ENCODE measurements around the gene DLL3. TPM values are rescaled to one million over a fixed set of nuclear protein-coding genes. Genes with fewer than 3 reads are reported as not detected.

The DLL3 gene
- total RNA-seq, 1 experiment from 2014 or later = 2.7 TPM

- intact Hi-C loops (cut with micrococcal nuclease; ENCODE audit: unreplicated experiment) = no loop called here
- Mint-ChIP-seq H3K4me3 (ENCODE audit: unreplicated experiment) (peak overlapping the region; percentile 61), H3K9me3 (ENCODE audit: unreplicated experiment) (no peaks in the 10 kb centered on the region), H3K4me1 (ENCODE audit: low read depth, unreplicated experiment) (no peaks in the 10 kb centered on the region), H3K27ac (ENCODE audit: unreplicated experiment) (no peak overlapping the region), H3K36me3 (ENCODE audit: insufficient read depth, unreplicated experiment) (no peaks in the 10 kb centered on the region), H3K27me3 (ENCODE audit: insufficient read depth, unreplicated experiment) (peaks cover 5% of the 10 kb centered on the region)
- CTCF ChIA-PET = interaction anchor here (0.8 kb wide), 1 partner anchor 19 kb away, joined by 4 read pairs; no protein-coding TSS in a partner anchor
- H3K9me3 ChIP-seq = no peaks in the 10 kb centered on the region
- TF ChIP-seq CTCF (IDR thresholded peaks at IDR 0.05; ENCODE audit: insufficient read depth in 1 of 2, low read depth in 1 of 2, low read length in 1 of 2, severe bottlenecking in 1 of 2, unreplicated experiment in 1 of 2) = no peak
- BruUV-seq (replicated peaks) = no TSS peak
- no peak overlapping the region for H3K4me3 ChIP-seq (ENCODE audit: low read depth, low read length)
- no peaks in the 10 kb centered on the region for H3K27me3 ChIP-seq (replicated peaks; ENCODE audit: control insufficient read depth, insufficient read depth, low read length)
- H3K4me1 ChIP-seq = no peaks in the 10 kb centered on the region
- H3K36me3 ChIP-seq (ENCODE audit: control insufficient read depth, insufficient read depth, low read length) = no peaks in the 10 kb centered on the region
- no peak for DNase-seq
- POLR2A ChIA-PET = no interaction called here
Observed at GRCh38 chr19:39516270-39516669, 17.5 kb downstream of the DLL3 start.

GRCh38 chr19:39517432-39517831 lies 18.7 kb downstream of the DLL3 start:
- Histone ChIP-seq H3K4me1 (no peaks in the 10 kb centered on the region), H3K4me3 (ENCODE audit: low read depth, low read length) (no peak overlapping the region), H3K36me3 (ENCODE audit: control insufficient read depth, insufficient read depth, low read length) (no peaks in the 10 kb centered on the region), H3K27me3 (replicated peaks; ENCODE audit: control insufficient read depth, insufficient read depth, low read length) (no peaks in the 10 kb centered on the region), H3K9me3 (no peaks in the 10 kb centered on the region)
- H3K4me1 Mint-ChIP-seq (ENCODE audit: low read depth, unreplicated experiment) = no peaks in the 10 kb centered on the region
- intact Hi-C loops (cut with micrococcal nuclease; ENCODE audit: unreplicated experiment) = no loop called here
- peaks cover 5% of the 10 kb centered on the region for H3K27me3 Mint-ChIP-seq (ENCODE audit: insufficient read depth, unreplicated experiment)
- no peaks in the 10 kb centered on the region for H3K9me3 Mint-ChIP-seq (ENCODE audit: unreplicated experiment)
- no peak for DNase-seq
- no peaks in the 10 kb centered on the region for H3K36me3 Mint-ChIP-seq (ENCODE audit: insufficient read depth, unreplicated experiment)
- ChIA-PET POLR2A (no interaction called here), CTCF (no interaction called here)
- TF ChIP-seq CTCF (IDR thresholded peaks at IDR 0.05; ENCODE audit: insufficient read depth in 1 of 2, low read depth in 1 of 2, low read length in 1 of 2, severe bottlenecking in 1 of 2, unreplicated experiment in 1 of 2) = no peak
- no peak overlapping the region for H3K27ac Mint-ChIP-seq (ENCODE audit: unreplicated experiment)
- BruUV-seq (replicated peaks) = no TSS peak
- H3K4me3 Mint-ChIP-seq (ENCODE audit: unreplicated experiment) = peak overlapping the region; percentile 8

- Mint-ChIP-seq H3K4me1 (ENCODE audit: low read depth, unreplicated experiment) (no peaks in the 10 kb centered on the region), H3K27me3 (ENCODE audit: insufficient read depth, unreplicated experiment) (peaks cover 5% of the 10 kb centered on the region), H3K4me3 (ENCODE audit: unreplicated experiment) (no peak overlapping the region), H3K9me3 (ENCODE audit: unreplicated experiment) (no peaks in the 10 kb centered on the region), H3K27ac (ENCODE audit: unreplicated experiment) (no peak overlapping the region), H3K36me3 (ENCODE audit: insufficient read depth, unreplicated experiment) (no peaks in the 10 kb centered on the region)
- CTCF ChIA-PET = interaction anchor here (0.6 to 1.5 kb wide), 2 partner anchors 8 to 15 kb away, joined by 5 to 6 read pairs; no protein-coding TSS in a partner anchor
- intact Hi-C loops (cut with micrococcal nuclease; ENCODE audit: unreplicated experiment) = no loop called here
- no peaks in the 10 kb centered on the region for H3K4me1 ChIP-seq
- no peak for DNase-seq
- H3K36me3 ChIP-seq (ENCODE audit: control insufficient read depth, insufficient read depth, low read length) = no peaks in the 10 kb centered on the region
- POLR2A ChIA-PET = no interaction called here
- no TSS peak for BruUV-seq (replicated peaks)
- H3K9me3 ChIP-seq = no peaks in the 10 kb centered on the region
- H3K4me3 ChIP-seq (ENCODE audit: low read depth, low read length) = no peak overlapping the region
- no peaks in the 10 kb centered on the region for H3K27me3 ChIP-seq (replicated peaks; ENCODE audit: control insufficient read depth, insufficient read depth, low read length)
- no peak for TF ChIP-seq CTCF (IDR thresholded peaks at IDR 0.05; ENCODE audit: insufficient read depth in 1 of 2, low read depth in 1 of 2, low read length in 1 of 2, severe bottlenecking in 1 of 2, unreplicated experiment in 1 of 2)
Observed at GRCh38 chr19:39518458-39518857, 19.7 kb downstream of the DLL3 start.
